Endometrium (tissue), 2 donors: Measurements from ENCODE around the gene THSD4.
A peak's percentile ranks its signal among the peaks of the same experiment; 100 is the strongest.
"Not testable (repeated sequence)": the region's sequence is repeated elsewhere in the genome, so short reads cannot be mapped to it uniquely, and the experiment has no call there.

Experiments used
- FAIRE-seq: peaks from 2 replicates; lab custom pipeline; 2012; peaks lifted over from hg19 to GRCh38; lab: Jason Lieb, UNC
- donor health status: control.
- donor health status: control.

Gene THSD4

DNA sequence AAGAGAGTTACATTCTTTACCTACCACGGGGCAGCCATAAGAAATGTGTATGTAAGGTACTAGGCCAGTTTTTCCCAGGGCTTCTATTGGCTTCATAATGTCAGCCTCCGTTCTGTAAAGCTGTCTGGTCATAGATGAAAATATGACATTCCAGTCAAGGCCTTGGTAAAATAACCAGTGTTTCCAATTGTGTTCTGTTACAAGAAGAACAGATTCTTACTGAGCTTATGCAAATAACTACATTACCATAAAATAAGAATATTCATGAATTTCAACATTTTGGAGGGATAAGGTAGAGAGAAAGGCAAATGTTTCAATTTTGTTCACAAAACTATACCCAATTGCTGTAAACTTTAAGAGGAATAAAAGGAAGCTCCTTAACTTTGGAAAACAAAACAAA, 315.5 kb downstream of the THSD4 start:
- FAIRE-seq, result no peak

DNA sequence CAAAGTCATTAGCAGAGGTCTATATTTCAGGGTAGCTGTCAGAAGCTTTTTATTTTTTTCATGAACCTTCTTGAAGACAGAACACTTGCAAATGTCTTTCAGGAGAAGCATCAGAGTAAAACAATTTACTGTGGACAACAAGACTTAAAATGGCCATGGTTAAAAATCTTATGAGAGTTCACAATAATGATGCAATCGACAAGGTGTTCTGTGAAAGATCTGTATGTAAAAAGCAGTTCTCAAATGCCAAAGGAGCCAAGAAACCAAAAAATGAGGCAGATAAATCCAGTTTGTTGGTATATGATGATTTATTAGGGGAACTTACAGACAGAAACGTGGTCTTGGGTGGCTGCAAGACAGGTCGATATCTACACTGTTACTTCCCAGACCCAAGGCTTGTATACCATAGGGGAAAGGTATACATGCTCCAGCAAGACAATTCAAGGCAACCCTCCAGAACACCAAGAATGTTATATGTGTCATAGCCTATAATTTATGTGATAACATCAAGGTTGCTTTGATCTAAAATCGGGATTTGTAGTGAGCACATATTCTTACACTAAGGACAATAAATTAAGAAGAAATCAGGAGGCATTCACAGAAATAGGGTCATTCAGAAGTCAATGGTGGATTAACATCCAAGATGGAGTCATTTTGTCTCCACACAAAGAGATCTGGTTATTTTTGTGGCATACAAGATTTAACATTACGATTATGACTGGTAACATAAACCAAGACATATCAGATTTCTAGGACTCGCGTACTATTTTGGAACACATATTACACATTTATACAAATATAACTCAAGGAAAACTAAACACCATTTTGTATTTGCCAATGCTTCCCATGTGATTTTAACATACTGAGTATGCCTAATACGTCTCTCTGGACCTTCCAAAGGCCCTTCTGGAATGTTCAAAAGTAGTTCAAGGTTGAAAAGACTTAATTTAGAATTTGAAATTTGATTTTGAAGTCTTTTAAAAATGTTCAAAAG, 316.4 kb downstream of the THSD4 start:
- no peak for FAIRE-seq

DNA sequence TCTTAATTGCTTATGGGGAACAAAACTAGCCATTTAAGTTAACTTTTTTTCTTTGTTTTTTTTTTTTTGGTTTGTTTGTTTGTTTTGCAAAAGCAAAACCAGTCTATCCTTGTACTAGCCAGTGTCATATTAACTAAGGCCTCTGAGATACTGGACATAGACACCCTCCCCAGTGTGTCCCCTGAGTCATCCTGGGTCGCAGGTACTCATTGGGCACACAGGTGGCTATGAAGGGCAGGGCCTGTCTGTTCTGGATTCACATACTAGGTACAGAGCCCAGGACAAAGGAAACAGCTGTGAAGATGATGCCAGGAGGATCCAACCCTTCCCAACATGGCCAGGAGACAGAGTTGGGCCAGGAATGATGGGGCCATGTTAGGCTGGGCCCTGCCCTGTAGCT, 318.1 kb downstream of the THSD4 start:
- FAIRE-seq, result no peak

DNA sequence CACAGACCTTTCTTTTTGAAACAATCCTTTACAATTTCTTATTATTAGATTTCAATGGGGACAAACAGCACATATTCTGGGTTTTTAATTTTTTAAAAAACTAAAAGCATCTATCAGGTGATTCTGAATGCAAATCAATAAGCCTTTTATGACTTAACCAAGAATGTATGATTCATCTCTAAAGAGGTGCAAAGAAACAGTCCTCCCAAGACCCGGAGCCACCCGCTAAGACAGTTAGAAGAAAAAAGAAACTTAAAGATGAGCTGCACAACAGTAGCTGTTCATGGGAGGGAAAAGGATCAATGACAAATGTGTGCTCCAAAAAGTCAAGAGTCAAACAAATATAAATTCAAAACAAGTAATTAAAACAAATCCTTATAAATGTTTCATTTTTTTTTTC, 319.5 kb downstream of the THSD4 start:
- no peak for FAIRE-seq

DNA sequence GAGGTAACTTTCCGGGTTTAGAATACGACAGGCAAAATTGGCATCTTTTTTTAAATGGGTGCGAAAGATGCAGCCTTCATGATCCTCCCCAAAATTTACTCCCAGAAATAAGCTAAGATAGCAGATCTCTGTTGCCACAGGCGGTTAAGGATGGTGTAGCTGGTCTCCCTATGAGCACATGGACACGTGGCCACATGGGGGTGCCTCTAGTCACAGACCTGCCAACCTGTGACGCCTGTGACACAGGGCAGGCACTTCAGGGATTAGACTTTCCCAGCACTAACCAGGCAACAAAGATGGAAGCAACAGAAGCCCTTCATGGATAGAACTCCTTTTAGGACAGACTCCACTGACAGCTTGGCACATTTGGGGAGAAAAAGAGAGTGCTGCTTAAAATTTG, 320.3 kb downstream of the THSD4 start:
- FAIRE-seq, result no peak

DNA sequence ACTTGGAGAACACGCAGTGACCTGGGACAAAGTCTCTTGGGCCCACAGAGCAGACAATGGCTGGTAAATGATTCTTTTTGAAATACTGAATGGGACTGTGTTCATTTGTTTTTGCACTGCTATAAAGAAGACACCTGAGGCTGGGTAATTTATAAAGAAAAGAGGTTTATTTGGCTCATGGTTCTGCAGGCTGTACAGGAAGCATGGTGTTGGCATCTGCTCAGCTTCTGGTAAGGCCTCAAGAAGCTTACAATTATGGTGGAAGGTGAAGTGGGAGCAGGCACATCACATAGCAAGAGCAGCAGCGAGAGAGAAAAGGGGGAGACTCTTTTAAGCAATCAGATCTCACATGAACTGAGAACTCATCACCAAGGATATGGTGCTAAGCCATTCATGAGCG, 321.6 kb downstream of the THSD4 start:
- FAIRE-seq, result no peak

DNA sequence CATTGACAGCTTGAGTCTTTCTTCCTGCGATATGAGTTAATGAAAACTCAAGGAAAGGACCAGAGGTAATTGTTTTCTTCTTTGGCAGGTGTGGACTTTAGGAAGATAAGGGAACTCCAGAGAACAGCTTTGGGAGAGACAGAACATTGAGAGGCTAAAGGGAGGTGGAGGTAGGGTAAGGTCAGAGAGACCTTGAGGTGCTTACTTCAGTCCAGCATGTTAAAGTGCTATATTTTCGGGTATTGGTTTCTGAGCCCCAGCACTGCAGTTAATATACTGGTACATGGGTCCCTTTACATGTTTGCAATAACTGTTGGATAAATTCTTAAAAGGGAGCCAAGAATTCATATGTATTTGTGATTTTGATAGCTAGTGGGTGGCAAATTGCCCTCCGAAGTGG, 322.1 kb downstream of the THSD4 start:
- FAIRE-seq, result no peak

DNA sequence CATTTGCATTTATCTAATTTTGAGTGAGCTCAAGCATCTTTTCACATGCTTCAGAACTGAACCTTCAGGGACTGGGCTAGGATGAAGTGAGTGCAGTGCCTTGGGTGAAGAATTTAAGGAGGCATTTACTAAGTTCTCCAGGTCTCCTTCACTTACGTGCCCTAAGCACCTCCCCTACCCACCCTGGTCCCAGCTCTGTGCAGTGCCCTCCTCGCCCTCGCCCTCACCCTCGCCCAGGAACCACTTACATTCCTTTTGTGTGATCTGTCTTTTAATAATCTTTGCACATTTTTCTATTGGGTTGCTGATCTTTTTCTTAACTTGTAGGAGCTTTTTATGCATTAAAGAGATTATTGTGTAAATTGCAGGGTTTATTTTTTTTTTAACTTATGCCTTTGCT, 322.6 kb downstream of the THSD4 start:
- no peak for FAIRE-seq

DNA sequence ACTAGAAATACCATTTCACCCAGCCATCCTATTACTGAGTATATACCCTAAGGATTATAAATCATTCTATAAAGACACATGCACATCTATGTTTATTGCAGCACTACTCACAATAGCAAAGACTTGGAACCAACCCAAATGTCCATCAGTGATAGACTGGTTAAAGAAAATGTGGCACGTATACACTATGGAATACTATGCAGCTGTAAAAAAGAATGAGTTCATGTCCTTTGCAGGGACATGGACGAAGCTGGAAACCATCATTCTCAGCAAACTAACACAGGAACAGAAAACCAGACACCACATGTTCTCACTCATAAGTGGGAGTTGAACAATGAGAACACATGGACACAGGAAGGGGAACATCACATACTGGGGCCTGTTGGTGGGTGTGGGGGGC, 324.2 kb downstream of the THSD4 start:
- FAIRE-seq, result not testable (repeated sequence)

DNA sequence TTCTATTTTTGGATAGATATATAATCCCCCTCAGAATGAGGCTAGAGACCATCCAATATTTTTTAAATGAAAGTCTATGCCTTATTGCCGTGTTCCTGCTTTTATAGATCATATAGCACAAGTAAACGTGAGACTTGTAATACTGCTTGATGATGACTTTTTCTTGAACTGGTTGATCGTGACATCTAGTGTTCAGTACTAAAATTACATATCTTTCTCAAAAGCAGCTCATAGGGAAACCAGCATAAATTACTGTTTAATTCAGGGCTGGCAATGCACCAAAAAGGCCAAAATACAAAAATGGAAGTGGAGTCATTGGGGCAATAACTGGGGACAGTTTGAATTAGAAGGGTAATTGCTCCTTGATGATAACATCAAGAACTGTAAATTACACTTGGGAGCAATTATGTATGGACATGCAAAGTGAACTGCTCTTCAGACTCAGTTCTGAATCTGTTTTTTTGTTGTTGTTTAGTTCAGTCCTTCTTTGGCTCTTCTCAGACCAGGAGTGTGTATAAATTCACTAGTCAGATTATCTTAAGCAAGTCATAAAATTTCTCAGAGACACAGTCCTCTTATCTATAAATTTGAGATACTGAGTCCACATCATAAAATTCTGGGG, 325.3 kb downstream of the THSD4 start:
- peak; percentile 54 for FAIRE-seq

DNA sequence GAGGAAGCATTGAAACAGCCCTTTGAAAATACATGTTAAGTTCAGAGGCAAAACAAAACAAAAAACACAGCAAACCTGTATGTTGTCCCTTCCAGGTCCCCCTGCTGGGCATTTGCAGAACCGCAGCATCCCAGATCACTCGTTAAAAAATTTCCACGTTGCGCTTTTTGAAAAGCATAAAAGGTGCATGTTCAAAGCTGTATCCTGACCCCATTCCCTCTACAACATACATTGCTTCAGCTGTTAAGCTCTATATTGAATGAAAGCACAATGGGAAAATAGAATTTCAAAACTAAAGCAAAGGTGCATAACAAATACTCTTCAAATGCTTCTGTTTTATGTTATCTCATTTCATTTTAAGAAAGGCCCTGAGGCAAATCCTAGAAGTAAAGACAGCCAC, 328.3 kb downstream of the THSD4 start:
- no peak for FAIRE-seq

DNA sequence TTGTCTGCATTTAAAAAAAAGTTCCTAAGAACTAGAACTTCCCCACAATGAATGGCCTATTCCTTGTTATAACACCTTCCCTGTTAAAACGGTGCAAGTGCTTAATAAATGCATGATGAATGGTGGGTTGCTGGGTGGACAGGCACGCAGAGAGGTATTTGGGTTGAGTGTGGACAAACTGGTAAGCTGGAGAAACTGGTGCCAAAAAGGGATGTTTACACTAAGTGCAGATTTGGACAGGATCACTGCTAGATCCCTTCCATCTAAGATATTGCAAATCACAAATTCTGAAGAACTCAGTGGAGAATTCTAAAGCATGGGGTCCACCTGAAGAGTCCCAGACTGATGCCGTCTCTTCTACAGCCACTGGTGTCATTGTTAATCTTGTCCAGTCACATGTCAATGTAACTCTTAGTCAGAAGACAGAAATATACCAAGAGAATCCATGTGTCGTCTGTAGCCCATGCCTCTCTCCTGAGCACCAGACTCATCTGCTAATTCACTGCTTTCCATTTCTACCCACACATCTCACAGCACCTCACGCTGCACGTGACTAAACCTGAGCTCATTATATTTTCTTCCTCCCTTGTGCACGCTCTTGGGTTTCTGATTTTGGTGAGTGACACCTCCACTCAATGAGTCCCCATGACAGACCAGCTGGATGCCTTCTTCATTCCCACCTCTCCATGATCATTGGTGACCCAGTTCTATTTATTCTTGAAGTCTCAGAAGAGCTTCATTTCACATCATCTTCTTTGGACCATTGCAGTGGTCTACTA, 328.9 kb downstream of the THSD4 start:
- no peak for FAIRE-seq

DNA sequence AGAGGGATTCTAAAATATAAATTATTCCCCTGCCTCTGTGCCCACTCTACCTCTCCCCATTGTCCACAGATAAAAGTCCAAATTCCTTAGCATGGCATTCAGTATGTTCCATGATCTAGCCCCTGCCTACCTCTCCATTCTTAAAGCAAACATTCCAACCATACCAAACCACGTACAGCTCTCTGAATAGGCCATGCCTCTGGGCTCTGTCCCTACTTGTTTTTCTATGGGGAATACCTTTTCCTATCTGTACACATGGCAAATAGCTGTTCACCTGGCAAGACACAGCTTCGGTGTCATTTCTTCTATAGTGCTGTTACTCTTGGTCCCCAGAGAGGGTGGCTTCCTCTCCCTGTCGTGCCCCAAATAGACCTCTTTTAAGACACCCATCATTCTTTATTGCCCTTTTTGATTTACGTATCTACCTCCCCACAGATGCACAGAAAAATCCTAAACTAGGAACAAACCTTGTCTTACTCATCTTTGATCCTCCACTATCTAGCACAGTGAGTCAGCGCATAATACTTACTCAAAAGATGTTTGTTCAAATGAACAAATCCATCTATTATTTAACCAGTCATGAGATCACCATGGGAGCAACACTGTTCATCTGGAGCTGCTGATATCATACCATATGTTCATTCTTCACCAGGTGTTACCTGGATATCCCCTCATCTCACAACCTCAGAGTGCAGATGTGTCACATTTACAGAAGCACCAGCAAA, 329.8 kb downstream of the THSD4 start:
- no peak for FAIRE-seq

DNA sequence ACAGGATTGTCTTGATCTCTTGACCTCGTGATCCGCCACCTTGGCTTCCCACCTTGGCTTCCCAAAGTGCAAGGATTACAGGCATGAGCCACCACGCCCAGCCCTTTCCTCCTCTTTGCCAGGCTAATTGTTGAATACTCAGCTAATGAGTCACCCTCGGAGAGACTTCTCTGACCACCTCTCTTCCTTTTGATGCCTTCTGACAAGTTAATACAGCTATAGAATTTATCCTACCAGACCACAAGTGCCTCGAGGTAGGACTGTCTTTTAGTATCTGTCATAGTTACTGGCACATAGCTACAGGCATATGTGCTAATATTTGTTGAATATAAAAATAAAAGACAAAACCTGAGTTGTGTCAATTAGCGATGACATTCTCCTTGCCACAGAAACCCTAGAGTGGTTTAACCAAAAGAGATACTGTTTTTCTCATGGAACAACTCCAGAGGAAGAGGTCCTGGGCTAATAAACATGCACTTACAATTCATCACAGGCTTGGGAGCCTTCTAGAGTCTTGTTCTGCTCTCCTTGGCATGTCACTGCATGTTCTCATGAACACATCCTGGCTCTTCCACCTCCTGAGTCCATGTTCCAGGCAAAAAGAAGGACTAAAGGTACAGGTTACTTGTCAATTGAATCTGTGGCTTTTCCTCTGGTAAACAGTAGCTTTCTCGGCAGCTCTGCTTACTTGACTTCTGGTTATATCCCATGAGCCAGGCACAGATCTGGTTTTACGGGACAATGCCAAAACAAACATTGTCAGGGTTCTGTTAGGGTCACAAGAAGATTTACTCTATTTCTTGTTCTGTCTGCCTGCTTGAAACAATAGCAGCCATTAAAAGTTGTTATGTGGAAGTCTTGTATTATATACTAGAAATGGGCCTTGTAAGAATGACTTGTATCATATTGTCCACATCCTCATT, 332.3 kb downstream of the THSD4 start:
- no peak for FAIRE-seq

DNA sequence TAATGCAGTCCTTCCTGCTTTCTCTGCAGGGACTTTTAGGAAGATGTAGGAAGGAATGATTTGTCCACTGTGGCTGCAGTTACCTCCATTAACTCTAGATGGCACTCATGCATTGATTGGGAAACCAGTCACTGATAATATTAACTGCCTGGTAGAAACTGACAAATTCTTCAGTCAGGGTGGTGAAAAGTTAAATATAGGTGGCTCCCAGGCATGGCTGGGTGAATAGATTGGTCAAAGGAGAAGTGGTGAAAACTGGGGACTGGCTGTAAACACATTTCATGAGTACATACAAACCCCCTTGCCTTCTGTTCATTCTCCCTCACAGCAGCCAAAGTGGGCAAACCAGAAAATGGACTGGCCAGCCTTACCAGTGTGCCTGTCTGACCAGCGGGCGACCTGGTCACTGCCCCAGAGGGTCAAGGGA, 333.4 kb downstream of the THSD4 start:
- no peak for FAIRE-seq

DNA sequence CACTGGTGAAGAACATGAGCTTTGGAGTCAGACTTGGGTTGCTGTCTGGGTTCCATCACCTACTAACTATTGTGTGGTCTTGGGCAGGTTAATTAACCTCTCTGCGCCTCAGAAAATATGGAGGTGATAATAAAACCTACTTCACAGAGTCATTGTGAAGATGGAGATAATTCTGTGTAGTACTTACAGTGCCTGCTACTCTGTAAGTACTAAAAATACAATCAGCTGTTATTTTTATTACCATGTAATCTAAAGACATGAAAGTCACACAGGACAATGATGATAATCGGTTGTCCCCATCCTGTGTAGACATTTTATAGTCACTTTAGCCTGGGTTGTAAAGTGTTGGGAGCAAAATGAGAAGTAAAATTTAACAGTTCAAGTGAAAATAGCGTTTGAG, 334.1 kb downstream of the THSD4 start:
- no peak for FAIRE-seq

DNA sequence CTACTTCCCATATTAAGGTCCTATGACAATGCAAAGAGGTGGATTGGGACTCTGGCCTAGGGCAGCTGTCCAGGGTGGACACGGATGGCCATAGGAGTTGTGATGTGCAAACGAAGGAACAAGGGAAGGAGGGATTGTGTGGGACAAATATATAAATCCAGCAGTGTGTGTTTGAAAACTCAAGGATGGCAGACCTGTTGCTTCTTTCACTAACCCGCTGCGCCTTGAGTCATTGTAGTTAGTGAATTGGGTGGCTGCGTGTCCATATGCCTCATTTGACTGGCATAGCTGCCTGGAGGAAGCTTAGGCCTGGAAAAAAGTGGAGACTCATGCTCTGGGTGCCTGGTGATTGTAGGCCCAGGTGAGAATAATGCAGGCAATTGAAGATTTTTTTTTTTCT, 334.7 kb downstream of the THSD4 start:
- FAIRE-seq, result no peak

DNA sequence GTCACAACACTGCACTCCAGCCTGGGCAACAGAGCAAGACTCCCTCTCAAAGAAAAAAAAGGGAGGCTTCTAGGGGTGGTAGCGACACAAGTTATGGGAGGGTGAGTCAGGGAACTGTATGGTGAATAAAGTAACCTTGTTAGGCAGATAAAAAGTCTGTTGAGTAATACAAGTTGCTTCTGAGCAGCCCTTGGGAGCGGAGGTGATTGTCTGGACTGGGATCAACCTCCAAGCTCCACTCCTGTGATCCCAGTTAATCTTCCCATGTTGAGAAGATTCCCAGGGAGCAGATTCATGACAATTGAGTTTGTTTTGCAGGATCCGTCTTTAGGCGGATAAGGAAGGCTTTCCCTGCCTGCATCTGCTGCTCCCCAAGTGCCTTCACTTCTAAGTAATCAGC, 335.9 kb downstream of the THSD4 start:
- no peak for FAIRE-seq

DNA sequence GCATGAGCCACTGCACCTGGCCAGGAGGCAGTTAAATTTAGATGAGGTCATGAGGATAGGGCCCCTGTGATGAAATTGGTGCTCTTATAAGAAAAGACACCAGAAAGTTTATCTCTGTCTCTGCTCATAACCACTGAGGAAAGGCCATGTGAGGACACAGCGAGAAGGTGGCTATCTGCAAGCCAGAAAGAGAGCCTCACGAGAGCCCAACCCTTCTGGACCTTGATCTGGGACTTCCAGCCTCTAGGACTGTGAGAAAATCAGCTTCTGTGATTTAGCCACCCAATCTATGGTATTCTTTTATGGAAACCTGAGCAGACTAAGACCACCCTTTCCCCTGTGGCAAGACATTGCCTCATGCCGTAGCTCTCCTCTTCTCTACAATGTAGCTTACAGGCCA, 337.6 kb downstream of the THSD4 start:
- FAIRE-seq, result no peak

DNA sequence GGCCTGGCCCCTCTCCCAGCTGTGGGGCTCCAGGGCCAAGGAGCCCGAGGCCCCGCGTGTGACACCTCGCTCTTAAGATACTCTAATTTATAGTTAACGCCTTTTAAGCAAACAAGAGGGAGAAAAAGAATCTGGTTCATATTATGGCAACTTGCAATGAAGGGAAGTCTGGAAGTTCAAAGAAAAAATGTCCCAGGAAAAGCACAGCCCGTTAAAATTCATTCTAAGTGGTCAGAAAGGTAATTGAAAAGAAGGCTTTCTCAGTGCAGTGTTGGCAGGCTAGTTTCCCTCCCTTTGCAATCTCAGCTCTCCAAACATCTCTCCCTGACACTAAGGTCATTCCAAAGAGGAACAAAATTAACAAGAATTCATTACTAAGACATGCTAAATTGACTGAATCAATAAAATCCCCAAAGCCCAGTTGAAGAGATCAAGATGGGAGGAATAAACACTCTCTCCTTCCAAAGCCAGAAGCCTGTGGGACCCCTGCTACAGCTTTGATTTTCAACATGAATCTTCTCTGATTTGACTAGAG, 339.3 kb downstream of the THSD4 start:
- FAIRE-seq, result peak; percentile 89

DNA sequence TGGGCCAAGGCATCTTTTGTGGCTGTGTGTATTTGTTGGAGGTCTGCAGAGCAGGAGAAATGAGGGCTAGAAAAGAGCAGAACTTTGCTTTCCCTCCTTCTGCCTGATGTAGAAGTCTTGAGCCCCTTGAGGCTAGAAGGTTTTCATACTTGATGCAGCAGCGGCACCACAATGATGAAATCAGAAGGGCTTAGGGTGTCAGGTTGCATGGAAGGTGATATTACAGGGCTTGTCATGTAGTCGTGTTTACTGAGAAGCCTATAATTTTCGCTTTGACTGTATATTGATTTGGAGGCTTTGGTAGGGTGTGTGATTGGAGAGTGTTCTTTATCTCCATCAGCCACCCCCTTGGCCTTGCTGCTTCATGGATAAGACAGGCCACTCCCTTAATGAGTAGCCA, 339.8 kb downstream of the THSD4 start:
- FAIRE-seq, result no peak
